SK-N-SH (cell line): ENCODE results near the gene PMF1. TPM values are rescaled to one million over a fixed set of nuclear protein-coding genes. Genes with fewer than 3 reads are reported as not detected.

Experiments
- CTCF ChIA-PET: fragments of 300-600, 350-600 bp; formaldehyde crosslinking; extraction: SDS; loops from one replicate; lab custom pipeline; 2021; lab: Yijun Ruan, JAX
- POLR2A ChIA-PET: fragments of 350-600 bp; sonication (Branson Sonifier 250); formaldehyde crosslinking; extraction: SDS; loops from one replicate; lab custom pipeline; 2020; ENCODE audit warnings: antibody characterized with exemption, inconsistent platforms; lab: Yijun Ruan, JAX
- DNase-seq: peaks from one replicate; pipeline ENCODE4 v3.0.0; 2012
- H2AFZ ChIP-seq: fragments of 200-600 bp; sonication (generic); 2 replicates; pipeline ENCODE4 v1.8.1; 2016; ENCODE audit warnings: antibody characterized with exemption, mild to moderate bottlenecking, low read depth
- H3F3A ChIP-seq: fragments of 200-600 bp; sonication (generic); replicated peaks from 2 replicates; pipeline ENCODE3; 2016; ENCODE audit warnings: antibody characterized with exemption, mild to moderate bottlenecking; ENCODE audit not compliant: insufficient read depth
- H3K27ac ChIP-seq, 2 experiments: fragments of 200-500 bp in 1 of 2; fragments of 200-600 bp in 1 of 2; sonication (Bioruptor generic) in 1 of 2; sonication (generic), shearing (Covaris generic) in 1 of 2; 2 replicates each; pipeline versions ENCODE4 v1.5.1 to v1.6.1; 2014 to 2016; ENCODE audit warnings: low read depth in 2 of 2, inconsistent platforms in 1 of 2, low read length in 1 of 2, mild to moderate bottlenecking in 1 of 2, mixed read lengths in 1 of 2
- H3K27me3 ChIP-seq: fragments of 200-600 bp; sonication (generic), shearing (Covaris generic); 2 replicates; pipeline ENCODE4 v1.6.1; 2016; ENCODE audit warnings: mixed run types; ENCODE audit not compliant: insufficient read depth
- H3K36me3 ChIP-seq, 2 experiments: fragments of 200-500 bp in 1 of 2; fragments of 200-600 bp in 1 of 2; sonication (Bioruptor generic) in 1 of 2; sonication (generic) in 1 of 2; replicated peaks in 1 of 2; 2 replicates each; pipeline versions ENCODE3 to v1.5.1; 2014 to 2016; ENCODE audit warnings: low read length in 1 of 2, mild to moderate bottlenecking in 1 of 2; ENCODE audit not compliant: insufficient read depth in 2 of 2, control insufficient read depth in 1 of 2
- H3K4me1 ChIP-seq, 2 experiments: fragments of 200-500 bp in 1 of 2; fragments of 200-600 bp in 1 of 2; sonication (Bioruptor generic) in 1 of 2; sonication (generic), shearing (Covaris generic) in 1 of 2; 2 replicates each; pipeline versions ENCODE4 v1.5.1 to v1.6.1; 2014 to 2016; ENCODE audit warnings: low read depth in 1 of 2, low read length in 1 of 2, mixed run types in 1 of 2; ENCODE audit not compliant: insufficient read depth in 2 of 2, control insufficient read depth in 1 of 2
- H3K4me2 ChIP-seq: fragments of 200-600 bp; sonication (generic), shearing (Covaris generic); 2 replicates; pipeline ENCODE4 v1.6.1; 2017; ENCODE audit warnings: mixed run types
- H3K4me3 ChIP-seq, 2 experiments: fragments of 200-500 bp in 1 of 2; fragments of 200-600 bp in 1 of 2; sonication (Bioruptor generic) in 1 of 2; sonication (generic), shearing (Covaris generic) in 1 of 2; 2 replicates each; pipeline versions ENCODE4 v1.5.1 to v1.8.1; 2014 to 2016; ENCODE audit warnings: low read depth in 2 of 2, inconsistent platforms in 1 of 2, low read length in 1 of 2, mild to moderate bottlenecking in 1 of 2, mixed read lengths in 1 of 2, moderate library complexity in 1 of 2
- H3K79me2 ChIP-seq: fragments of 200-600 bp; sonication (generic); 2 replicates; pipeline ENCODE4 v1.8.1; 2017; ENCODE audit warnings: mild to moderate bottlenecking; ENCODE audit not compliant: insufficient read depth
- H3K9ac ChIP-seq: fragments of 200-600 bp; sonication (generic); 2 replicates; pipeline ENCODE4 v1.6.1; 2017; ENCODE audit warnings: mixed run types
- H3K9me2 ChIP-seq: fragments of 200-600 bp; sonication (generic); 2 replicates; pipeline ENCODE4 v1.6.1; 2017; ENCODE audit warnings: mixed run types
- H3K9me3 ChIP-seq: fragments of 200-600 bp; sonication (generic); 2 replicates; pipeline ENCODE4 v1.6.1; 2017; ENCODE audit warnings: mixed run types, mild to moderate bottlenecking, moderate library complexity
- H4K20me1 ChIP-seq: fragments of 200-600 bp; sonication (generic); 2 replicates; pipeline ENCODE4 v1.6.1; 2017; ENCODE audit warnings: mild to moderate bottlenecking, mixed run types; ENCODE audit not compliant: insufficient read depth
- EZH2phosphoT487 ChIP-seq: fragments of 200-600 bp; sonication (generic); IDR thresholded peaks from 2 replicates; pipeline ENCODE4 v1.6.1; 2017; ENCODE audit warnings: low read depth, mixed run types, mild to moderate bottlenecking, antibody characterized with exemption, moderate library complexity, borderline replicate concordance
- FOSL2 ChIP-seq: IDR thresholded peaks from 2 replicates; pipeline ENCODE4 v1.4.0; 2012; ENCODE audit warnings: low read depth, mild to moderate bottlenecking, moderate library complexity, borderline replicate concordance
- GABPA ChIP-seq: IDR thresholded peaks from 2 replicates; pipeline ENCODE4 v1.4.0; 2012; ENCODE audit warnings: low read depth, mild to moderate bottlenecking
- GATA2 ChIP-seq: sonication (generic); formaldehyde crosslinking; IDR thresholded peaks from 2 replicates; pipeline ENCODE4 v1.5.0; 2020; ENCODE audit warnings: mild to moderate bottlenecking, missing genetic modification reagents
- IRF3 ChIP-seq: fragments of 150-350 bp; IDR thresholded peaks from 2 replicates; pipeline ENCODE4 v1.6.1; 2016; ENCODE audit warnings: mild to moderate bottlenecking, low read depth, low read length
- JUND ChIP-seq: IDR thresholded peaks from 2 replicates; pipeline ENCODE4 v1.4.0; 2012
- MEF2A ChIP-seq: IDR thresholded peaks from 2 replicates; pipeline ENCODE4 v1.4.0; 2012; ENCODE audit warnings: low read depth, borderline replicate concordance
- MXI1 ChIP-seq: IDR thresholded peaks from 2 replicates; pipeline ENCODE4 v1.6.1; 2012; ENCODE audit warnings: mild to moderate bottlenecking, low read depth, low read length, improper control_type of control experiment
- NFIC ChIP-seq: IDR thresholded peaks from 2 replicates; pipeline ENCODE4 v1.4.0; 2012; ENCODE audit warnings: borderline replicate concordance
- PBX3 ChIP-seq: IDR thresholded peaks from 2 replicates; pipeline ENCODE4; 2012
- RAD21 ChIP-seq: IDR thresholded peaks from 2 replicates; pipeline ENCODE4 v1.6.1; 2012; ENCODE audit warnings: mild to moderate bottlenecking, low read length
- SIN3A ChIP-seq: IDR thresholded peaks from 2 replicates; pipeline ENCODE4 v1.6.1; 2012; ENCODE audit warnings: low read depth, mild to moderate bottlenecking, low read length, moderate library complexity, borderline replicate concordance
- TAF1 ChIP-seq: IDR thresholded peaks from 2 replicates; pipeline ENCODE4 v1.6.1; 2012; ENCODE audit warnings: low read depth, mild to moderate bottlenecking, low read length, moderate library complexity, borderline replicate concordance
- TCF12 ChIP-seq: IDR thresholded peaks from 2 replicates; pipeline ENCODE4 v1.4.0; 2012
- TEAD4 ChIP-seq: IDR thresholded peaks from 2 replicates; pipeline ENCODE4 v1.4.0; 2012; ENCODE audit warnings: mild to moderate bottlenecking, borderline replicate concordance; ENCODE audit not compliant: insufficient read depth
- USF1 ChIP-seq: IDR thresholded peaks from 2 replicates; pipeline ENCODE4 v1.4.0; 2012; ENCODE audit warnings: low read depth, borderline replicate concordance
- WGBS: methylation state at CpG from one replicate; pipeline ENCODE4 v1.1.6; 2017; ENCODE audit warnings: low lambda C conversion rate; 5-methylcytosine and 5-hydroxymethylcytosine counted together
- polyA plus RNA-seq, 3 experiments: library from polyadenylated mRNA; depleted of rRNA; stranded (reverse); fragments of >200 nt; gene quantifications; 2 replicates each; pipeline ENCODE4 v1.2.3, GENCODE V29; 2012

The PMF1 gene
- polyA plus RNA-seq, 1 of the 3 experiments (the other 2 are of a cell fraction): 89.5 TPM

- peaks cover 34% of the 10 kb centered on the region for H3F3A ChIP-seq
- 26% methylated on average over 11 of the region's 11 CpGs for WGBS
- TF ChIP-seq GABPA (no peak), GATA2 (no peak), MEF2A (no peak), EZH2phosphoT487 (no peak), PBX3 (no peak), MXI1 (no peak), TEAD4 (no peak), NFIC (no peak), TCF12 (no peak), JUND (no peak), USF1 (no peak), FOSL2 (no peak), RAD21 (no peak), IRF3 (no peak), TAF1 (no peak), SIN3A (no peak)
- TF ChIP-seq, all 33 proteins: peak for 0
- H3K27ac ChIP-seq: peak overlapping the region; percentile 94 to 97
- ChIA-PET CTCF (interaction anchor here (1.1 to 3.6 kb wide), 13 partner anchors 11 to 206 kb away, joined by 3 to 44 read pairs (median 5); no protein-coding TSS in a partner anchor), POLR2A (interaction anchor here (0.6 to 1.9 kb wide), 14 partner anchors 8 to 124 kb away, joined by 3 to 17 read pairs (median 5); partner anchors contain the start of genes CCT3, SLC25A44, SMG5 and TSACC)
- no peak for DNase-seq
- H4K20me1 ChIP-seq: no peaks in the 10 kb centered on the region
- H3K79me2 ChIP-seq: peaks cover 15% of the 10 kb centered on the region
- H2AFZ ChIP-seq: peak overlapping the region; percentile 36; the same call in 1 of the 2 replicates
- H3K27me3 ChIP-seq: no peaks in the 10 kb centered on the region
- no peaks in the 10 kb centered on the region for H3K9me3 ChIP-seq
- H3K4me3 ChIP-seq: peak overlapping the region; percentile 67 to 70
- H3K9ac ChIP-seq: peak overlapping the region; percentile 85
- no peaks in the 10 kb centered on the region for H3K9me2 ChIP-seq
- peaks cover 7 to 8% of the 10 kb centered on the region in 2 experiments; a peak in 2 of 4 replicates for H3K4me1 ChIP-seq
- peaks cover 10 to 30% of the 10 kb centered on the region in 2 experiments for H3K36me3 ChIP-seq
- peak overlapping the region; percentile 92 for H3K4me2 ChIP-seq
Observed at GRCh38 chr1:156213644-156213966, 798 bp downstream of the PMF1 start.
